GM18526 (cell line): Measurements from ENCODE around the gene GRPR.

Experiments used
- POLR2A ChIP-seq: IDR thresholded peaks from 3 replicates; pipeline ENCODE4 v1.6.1; 2011; ENCODE audit not compliant: insufficient read length; ENCODE audit errors: extremely low read depth

Gene GRPR

GRCh38 chrX:16123222-16123786 lies at the start of gene GRPR:
GRPR (plus strand) TSS chrX:16123565; CDS start chrX:16123954, 389 bp downstream.
- TF ChIP-seq POLR2A = no peak

DNA sequence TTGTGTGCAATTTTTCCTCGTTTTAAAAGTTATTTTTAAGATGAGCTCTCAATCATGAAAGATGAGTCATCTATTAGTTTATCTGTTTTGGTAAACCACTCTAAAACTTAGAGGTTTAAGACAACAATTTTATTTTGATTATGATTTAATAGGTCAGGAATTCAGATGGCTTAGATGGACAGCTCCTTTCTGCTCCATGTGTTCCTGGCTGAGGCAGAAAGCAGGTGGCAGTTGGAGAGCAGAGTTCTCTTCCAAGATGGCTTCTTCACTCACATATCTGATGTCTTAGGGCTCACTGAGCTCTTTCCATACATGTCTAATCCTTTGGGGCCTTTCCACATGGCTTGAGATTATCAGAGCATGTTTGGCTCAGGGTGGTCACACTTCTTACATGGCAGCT lies 48.3 kb upstream of the GRPR start:
- TF ChIP-seq POLR2A = no peak

DNA sequence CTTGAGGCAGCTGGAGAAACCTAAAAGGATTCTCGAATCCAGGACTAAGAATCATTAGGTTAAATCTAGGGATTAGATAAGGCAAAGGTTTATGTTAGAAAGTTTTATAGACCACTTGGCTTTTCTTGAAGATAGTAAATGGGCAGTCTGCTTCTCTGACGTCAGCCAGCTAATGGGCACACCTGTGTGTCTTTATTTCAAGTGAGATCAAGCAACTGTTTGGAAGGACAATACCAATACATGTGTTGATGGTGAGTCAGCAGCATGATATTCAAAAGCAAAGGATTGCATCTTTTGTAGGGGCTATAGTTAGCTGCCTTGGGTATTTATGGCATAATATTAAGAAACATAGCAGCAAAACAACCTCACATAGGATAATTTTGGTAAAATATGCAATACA lies 46.5 kb upstream of the GRPR start:
- TF ChIP-seq POLR2A = no peak

DNA sequence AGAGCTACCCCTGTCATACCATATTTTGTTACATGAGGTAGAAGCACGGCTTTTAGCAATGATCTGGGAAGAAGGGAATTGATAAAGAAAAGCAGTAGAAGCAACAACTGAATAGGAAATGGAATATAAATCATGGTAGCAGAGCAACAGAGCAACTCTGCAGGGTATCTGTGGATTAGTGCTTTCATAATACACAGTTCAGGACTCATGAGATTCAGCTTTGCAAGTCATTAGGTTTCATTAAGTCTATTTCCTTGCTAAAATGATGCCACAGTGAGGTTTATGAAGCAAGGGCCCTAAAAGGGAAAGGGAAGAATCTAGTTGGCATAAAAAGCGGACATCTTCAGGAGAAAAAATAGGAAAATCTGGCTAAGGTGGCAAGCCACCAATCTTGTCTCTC lies 45.6 kb upstream of the GRPR start:
- TF ChIP-seq POLR2A = no peak

GRCh38 chrX:16081357-16081756 lies 42.0 kb upstream of the GRPR start:
- no peak for TF ChIP-seq POLR2A

DNA sequence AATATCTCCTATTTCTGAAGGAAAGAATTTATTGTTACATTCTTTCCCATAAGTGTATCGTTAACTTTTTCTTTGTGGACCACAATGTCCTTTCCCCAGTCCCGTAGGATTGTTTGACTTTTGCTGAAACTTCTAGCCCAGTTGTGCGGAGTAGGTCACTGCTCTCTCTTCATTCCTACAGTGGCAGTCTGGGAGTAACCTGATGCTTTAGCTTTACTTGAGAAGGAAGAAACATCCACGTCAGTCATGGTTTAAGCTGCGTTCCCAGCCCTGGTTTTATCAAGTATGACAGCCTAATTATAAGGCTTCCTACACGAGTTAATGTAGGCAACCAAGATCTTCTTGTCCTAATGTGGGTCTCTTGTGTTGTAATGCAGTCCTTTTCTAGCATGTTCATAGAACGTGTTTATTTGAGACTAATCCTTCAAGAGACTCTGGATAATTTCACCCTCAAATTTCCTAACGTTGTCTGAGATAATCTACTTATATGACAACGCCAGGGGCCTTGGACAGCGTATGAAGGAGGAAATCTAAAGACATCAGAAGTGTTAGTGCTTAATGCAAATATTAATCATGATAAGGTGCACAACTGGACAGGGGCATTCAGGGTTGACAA lies 40.8 kb upstream of the GRPR start:
- no peak for TF ChIP-seq POLR2A

- no peak for TF ChIP-seq POLR2A
These were observed 36.3 kb upstream of the GRPR start for GRCh38 chrX:16087076-16087475.

GRCh38 chrX:16089086-16089485 lies 34.3 kb upstream of the GRPR start:
- TF ChIP-seq POLR2A = no peak

DNA sequence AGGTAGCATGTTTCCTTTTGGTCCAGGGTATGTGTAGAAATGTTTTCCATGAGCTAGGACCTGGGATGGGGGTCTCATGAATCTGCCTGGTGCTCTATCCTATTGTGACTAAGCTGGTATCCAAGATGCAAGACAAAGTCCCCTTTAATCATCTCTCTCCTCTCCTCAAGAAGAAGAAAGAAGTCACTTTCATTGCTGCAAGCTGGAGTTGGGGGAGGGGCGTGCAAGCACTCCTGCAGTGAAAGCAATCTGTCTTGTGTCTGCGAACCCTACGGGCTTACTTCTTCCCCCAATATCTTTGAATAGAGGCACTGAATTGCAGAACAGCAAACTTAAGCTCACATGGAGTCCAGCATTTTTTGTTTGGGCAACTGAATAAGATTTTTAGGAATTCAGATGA lies 27.2 kb upstream of the GRPR start:
- TF ChIP-seq POLR2A = no peak

GRCh38 chrX:16100673-16101072 lies 22.7 kb upstream of the GRPR start:
- no peak for TF ChIP-seq POLR2A

GRCh38 chrX:16101581-16101980 lies 21.8 kb upstream of the GRPR start:
- TF ChIP-seq POLR2A = no peak

- no peak for TF ChIP-seq POLR2A
These were observed 19.7 kb upstream of the GRPR start for GRCh38 chrX:16103625-16104024.

- TF ChIP-seq POLR2A = no peak
These were observed 10.9 kb upstream of the GRPR start for GRCh38 chrX:16112428-16112827.

- no peak for TF ChIP-seq POLR2A
These were observed 9.3 kb upstream of the GRPR start for GRCh38 chrX:16113978-16114565.

DNA sequence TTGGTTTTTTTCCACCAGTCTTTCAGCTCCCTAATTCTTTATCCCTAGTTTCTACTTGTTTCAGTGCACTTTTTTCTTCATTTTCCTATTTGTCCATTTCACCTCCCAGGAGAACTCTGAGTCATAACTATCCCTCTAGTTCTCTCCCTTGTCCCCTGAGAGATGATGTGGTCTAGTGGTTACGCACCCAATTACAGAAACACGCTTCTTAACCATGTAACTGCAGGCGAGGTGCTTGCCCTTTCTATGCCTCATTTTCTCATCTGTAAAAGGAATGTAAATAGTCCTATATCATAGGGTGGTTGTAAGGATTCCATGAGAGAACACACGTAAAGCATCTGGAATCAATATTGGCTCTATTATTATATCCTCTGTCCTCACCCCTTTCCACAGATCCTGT lies 8.8 kb upstream of the GRPR start:
- TF ChIP-seq POLR2A = no peak

GRCh38 chrX:16119353-16120220 lies 3.8 kb upstream of the GRPR start:
- TF ChIP-seq POLR2A = no peak
